DMS 273 (cell line): ENCODE data around the gene HAO1.
A peak's percentile ranks its signal among the peaks of the same experiment; 100 is the strongest.
"Not testable (repeated sequence)": the region's sequence is repeated elsewhere in the genome, so short reads cannot be mapped to it uniquely, and the experiment has no call there.

ENCODE experiments used
- DNase-seq: peaks from one replicate; lab custom pipeline; 2025; ENCODE audit not compliant: unreplicated experiment; lab: John Stamatoyannopoulos, UW

HAO1 gene

DNA sequence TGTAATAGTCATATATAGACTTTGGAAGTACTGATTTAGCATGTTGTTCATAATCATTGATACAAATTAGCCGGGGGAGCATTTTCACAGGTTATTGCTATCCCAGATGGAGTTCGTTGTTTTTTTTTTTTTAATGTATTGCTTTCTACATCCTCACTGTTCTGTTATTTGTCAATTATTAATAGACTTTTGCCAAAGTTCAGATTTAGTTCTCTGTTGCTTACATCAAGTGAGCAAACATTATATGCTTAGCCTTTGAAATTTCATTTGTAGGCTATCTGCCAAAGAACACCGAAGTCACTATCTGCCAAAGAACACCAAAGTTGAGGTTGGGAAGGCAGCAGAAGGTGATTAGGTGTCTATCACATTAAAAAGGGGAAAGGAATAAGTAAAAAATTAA is at the start of gene HAO1:
TSS of gene HAO1 (minus strand) at position 118 of the 400 bp plus-strand sequence. CDS start at position 82, 36 bp downstream.
- DNase-seq: no peak

DNA sequence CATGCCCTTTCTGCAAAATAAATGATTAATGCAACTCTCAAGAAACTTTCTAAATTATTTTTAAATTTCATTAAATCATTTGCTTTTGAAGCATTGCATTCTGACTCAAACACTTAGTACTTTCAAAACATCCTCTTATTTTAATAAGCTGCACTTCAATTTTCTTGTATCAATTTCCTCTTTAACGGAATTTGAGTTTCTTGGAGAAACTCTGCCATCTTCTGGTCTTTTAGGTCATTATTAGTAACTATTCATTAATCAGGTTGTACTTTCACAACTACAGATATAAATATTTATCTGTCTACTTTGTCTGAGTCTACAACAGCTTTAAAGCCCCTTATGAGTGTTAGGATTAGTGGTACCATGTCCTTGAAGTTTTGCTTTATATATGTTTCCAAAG is 49.1 kb upstream of the HAO1 start:
- DNase-seq: peak; percentile 6

DNA sequence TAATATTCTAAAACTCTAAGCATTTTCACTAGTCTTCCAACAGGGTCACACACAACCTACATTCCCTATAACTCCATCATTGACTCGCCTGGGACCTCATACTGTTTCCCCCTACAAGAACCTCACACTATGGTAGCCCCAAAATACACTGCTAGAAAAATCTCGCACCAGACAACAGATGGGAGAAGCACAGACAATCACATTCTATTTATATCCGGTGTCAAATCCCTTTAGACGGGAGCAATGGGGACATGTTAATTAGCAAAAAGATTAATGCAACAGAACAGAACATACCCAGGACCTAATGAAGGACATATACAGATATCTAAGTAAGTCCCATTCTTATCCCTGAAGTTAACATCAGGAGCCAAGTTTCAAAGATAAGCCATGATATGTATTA is 45.7 kb upstream of the HAO1 start:
- DNase-seq: no peak

DNA sequence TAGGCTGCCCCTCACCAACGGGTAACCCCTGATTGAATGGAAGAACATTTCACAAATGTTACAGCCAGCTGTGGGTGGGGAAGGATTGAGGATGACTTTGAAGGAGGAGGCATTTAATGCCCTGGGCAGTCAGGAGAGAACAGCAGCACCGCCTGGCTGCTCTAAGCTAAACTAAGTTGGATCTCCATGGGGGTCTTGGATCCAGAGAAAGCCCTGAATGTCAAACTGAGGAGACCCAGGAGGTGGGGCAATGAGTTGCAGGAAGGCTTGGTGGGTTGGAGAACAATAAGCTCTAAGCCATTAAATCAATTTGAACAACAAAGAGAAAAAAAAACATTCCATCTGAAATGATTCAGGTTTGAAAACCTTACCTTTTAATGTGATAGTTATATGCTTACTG is 43.9 kb upstream of the HAO1 start:
- no peak for DNase-seq

DNA sequence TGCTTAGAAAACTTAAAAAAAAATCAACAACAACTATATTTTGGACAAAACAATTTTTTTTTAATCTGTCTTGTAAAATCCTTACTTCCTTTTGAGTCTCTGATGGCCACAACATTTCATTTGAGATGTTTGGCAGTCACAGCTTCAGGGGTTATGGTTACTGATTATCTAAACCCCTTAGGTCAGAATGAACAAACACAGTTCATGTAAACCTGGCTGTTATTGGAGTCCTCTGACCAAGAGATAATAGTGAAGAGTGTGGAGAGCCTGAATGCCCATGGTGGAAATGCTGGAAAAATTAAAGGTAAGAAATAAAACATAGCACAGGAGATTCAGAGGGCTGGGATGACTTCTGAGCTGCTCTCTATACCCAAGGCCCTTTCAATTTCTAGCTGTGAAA is 41.1 kb upstream of the HAO1 start:
- DNase-seq: no peak

DNA sequence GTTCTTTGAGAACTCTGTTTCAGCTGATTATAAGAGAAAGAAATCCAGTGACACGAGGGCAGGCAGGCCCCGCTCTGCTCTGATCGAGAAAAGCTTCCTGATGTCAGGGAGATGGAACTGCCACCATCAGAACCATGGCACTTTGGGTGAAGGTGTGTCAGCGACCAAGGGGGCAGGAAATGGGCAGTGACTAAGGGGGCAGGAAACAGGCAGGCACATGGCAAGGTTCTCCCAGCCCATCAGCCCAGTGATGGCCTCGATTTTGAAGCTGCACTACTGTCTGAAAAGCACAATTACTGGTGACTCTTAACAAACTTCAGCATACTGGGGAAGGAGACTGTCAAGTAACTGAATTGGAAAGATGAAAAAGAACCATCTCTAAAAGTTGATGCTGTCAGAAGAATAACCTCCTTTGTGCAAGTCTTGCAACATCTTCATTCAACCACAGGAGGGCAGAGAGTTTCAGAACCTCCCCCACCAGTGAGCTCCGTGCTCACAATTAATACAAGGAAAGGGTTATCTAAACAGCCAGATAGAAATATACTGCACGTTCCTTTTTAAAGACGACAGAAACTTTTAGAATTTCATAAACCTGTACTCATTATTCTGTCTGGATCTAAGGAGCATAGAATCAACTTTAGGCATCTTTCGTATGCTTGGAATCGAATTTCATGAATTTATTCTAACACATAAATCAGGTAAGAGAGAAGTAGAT is 40.2 kb upstream of the HAO1 start:
- DNase-seq: peak; percentile 48

DNA sequence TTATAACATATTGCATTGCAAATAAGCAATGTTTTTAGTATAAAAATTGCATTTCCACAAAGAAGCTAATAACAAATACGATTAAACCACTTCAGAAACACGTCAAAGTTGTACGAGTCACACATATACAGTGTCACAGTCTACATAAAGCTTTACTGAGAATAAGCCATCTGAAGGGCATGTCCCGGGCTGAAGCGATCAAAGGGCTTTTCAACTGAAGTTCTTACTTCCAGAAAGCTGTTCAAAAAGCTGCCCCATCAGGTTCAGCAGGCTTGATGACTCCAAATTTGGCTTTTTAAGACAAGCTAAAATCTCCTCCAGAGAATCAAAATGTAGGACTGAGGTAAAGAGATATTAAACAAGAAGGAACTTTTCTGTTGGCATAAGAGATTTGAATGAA is 37.5 kb upstream of the HAO1 start:
- DNase-seq: no peak

DNA sequence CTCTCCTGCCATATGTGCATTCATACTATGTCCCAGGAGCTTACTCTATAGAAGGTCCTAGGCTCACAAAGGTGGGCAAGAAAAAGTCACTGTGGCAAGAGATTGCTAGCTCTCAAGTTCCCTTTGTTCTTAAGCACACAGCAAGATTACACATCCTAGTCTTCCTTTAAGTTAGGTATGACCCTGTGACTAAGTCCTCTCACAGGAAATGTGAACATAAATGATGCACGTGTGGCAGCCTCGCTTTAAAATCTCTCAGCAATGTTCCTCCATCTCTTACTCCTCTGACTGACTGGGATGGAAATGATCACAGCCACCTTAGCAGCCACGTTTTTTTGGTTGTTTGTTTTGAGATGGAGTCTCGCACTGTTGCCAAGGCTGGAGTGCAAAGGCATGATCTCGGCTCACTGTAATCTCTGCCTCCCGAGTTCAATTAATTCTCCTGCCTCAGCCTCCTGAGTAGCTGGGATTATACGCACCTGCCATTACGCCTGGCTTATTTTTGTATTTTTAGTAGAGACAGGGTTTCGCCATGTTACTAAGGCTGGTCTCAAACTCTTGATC is 35.7 kb upstream of the HAO1 start:
- DNase-seq: no peak

DNA sequence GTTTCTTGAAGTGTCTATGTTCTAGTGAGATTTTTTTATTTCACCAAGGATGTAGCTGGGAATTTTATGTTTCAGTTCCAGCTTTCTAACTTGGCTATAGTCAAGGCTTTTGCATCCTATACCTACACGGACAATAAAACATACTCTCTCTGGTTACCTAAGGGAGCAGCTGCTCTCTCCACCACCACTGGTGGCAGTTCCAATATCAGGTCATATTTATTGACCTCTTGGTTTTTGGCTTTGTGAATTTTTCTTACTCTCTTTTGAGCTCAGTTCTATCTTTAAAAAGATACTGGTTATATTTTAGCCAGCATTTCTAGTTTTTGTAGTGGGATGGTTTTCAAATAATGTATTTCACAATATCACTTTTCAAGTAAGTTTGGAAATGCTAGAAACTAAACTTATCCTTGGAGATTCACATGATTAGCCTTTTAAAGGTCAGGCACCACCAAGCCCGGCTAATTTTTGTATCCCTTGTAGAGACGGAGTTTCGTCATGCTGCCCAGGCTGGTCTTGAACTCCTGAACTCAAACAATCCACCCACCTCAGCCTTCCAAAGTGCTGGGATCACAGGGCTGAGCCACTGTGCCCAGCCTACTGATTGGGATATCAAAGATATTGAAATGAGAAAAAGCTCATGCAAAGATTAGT is 34.7 kb upstream of the HAO1 start:
- DNase-seq: no peak

DNA sequence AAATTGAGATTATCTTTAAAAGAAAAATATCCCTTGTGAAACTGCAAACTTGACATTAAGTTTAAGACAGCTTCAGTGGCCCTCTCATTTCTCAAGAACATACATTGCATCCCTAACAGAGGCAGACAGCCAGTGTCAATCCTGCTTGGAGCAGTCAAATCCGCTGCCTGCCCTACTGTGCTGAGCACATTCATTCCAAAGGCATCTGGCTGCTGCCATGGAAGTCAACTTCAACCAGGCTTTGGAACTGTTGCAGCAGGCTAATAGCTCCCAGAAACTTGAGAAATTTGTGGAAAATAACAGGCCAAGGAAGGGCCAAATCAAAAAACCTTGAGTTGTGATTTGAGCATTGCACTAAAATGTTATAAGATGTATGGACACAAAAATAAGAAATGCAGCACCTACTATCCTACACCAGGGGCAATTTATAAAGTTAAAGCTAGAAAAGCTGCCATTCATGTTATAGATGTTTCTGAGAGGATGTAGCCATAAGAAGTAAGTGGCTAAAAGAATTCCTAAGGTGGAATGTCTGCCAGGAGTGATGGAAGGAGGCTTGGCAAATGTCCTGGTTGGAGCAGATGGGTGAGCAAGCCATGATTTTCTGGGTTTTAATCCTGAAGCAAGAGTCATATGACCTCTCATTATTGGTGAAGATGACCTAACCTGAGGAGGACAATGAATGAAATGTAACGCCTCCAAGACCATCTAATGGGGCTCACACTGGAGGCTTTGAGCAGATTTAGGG is 31.4 kb upstream of the HAO1 start:
- DNase-seq: peak; percentile 36

DNA sequence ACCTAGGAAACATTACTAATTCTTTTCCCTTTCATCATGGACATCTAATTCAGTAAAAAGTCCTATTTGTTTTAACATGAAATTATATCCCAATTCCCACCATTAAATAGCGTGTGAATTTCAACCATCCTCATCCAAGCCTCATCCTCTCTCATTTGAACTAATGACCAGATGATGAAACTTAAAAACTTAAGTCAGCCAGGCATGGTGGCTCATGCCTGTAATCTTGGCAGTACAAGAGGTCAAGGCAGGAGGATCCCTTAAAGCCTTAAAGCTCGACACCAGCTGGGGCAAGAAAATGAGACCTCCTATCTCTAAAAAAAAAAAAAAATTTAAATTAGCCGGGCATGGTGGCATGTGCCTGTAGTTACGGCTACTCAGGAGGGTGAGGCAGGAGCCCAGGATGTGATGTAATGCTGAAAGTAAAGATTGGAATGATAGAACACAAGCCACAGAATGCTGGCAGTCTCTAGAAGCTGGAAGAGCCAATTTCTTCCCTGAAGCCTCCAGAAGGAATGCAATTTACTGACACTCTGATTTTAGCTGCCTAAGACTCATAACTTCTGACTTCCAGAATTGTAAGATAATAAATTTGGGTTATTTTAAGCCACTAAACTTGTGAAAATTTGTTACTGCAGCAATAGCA is 27.1 kb upstream of the HAO1 start:
- DNase-seq: peak; percentile 8

DNA sequence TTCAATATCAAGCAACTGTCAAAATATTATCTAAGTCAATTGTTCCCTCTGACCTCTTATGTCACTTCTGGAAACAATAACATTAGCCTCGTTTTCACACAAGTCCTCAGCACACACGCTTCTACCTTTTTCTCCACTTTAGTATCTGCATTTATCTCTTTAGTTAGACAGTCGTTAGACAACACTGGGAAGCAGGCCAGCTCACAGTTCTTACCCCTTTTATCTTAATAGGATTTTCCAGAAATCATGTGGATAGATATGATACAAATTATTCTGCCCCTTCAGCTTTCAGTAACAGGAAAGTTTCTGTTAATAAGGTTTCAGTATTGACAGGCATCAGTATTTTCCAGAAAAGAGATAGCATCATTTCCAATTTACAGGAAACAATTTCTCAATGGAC is 25.9 kb upstream of the HAO1 start:
- DNase-seq: no peak

DNA sequence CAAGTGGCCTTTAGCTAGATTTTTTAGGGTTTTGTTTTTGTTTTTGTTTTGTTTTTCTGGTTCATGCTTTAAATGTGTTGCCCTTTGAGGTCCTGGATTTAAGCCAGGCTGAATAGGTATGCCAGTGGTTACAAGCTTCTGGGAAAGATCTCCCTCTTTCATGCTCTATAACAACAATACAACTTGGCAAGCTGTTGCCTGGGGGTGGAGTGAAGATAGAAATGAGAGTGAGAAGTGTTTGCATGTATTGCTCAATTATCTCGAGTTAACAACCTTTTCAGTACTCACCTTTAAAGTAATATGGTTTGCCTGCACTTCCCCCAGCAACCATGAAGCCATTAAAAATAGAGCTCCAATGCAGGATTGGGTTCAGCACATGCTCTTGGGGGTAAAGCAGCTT is 19.2 kb upstream of the HAO1 start:
- no peak for DNase-seq

DNA sequence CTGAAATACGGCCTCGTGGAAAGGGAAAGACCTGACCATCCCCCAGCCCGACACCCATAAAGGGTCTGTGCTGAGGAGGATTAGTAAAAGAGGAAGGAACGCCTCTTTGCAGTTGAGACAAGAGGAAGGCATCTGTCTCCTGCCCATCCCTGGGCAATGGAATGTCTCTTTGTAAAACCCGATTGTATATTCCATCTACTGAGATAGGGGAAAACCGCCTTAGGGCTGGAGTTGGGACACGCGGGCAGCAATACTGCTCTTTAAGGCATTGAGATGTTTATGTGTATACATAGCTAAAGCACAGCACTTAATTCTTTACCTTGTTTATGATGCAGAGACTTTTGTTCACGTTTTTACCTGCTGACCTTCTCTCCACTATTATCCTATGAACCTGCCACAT is 16.3 kb upstream of the HAO1 start:
- DNase-seq: not testable (repeated sequence)

DNA sequence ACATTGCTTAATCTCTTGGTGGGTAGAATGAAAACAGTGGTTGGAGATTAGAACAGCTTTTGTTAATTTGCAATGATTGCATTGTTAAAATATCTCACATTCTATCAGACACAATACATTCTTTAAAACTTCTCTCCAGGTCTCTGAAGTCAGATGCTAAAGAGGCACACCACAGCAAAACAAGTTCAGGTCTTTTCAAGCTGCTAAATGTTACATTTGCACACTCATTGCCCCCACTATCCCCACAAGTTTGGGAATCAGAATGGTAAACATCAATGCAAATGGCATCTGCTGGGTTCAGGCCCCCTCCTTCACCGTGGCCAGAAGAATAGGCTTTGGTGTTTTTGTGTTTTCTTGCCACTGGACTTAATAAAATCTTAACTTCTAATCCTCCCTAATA is 10.1 kb upstream of the HAO1 start:
- no peak for DNase-seq

DNA sequence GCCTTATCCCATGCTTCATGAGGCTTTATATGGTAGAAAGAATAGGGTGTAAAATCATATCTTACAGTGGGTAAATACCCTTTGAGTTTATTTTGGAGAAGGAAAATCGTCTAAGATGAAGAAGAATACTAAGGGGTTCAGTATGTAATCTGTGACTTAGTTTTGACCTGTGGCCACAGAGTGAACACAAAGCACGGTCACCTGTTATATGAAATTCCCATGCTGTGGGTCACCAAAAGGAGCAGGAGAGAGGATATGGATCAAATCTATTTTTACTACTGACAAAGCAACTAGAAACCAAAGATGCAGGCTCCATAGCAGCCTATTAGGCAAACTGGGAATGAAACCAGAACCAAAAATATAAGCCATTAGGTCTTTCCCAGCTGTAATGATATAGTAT is 3.6 kb upstream of the HAO1 start:
- no peak for DNase-seq

DNA sequence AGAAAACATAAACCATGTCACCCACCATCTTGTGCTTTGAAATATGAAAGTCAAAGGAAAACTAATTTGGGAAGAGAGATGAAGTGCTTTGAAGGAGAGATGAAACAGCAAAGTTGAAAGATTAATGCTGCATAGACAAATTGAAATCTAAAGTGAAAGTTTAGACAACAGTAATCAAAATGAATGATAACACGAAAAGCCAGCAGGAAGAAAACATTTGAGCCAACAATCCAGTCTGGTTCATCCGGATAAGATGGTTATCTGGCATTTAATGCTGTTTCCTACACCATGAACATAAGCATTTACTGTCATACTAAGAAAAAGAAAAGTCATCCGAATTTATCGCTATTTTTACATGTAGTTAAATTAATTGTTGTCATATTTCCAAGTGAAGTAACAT is 595 bp downstream of the HAO1 start:
- no peak for DNase-seq

DNA sequence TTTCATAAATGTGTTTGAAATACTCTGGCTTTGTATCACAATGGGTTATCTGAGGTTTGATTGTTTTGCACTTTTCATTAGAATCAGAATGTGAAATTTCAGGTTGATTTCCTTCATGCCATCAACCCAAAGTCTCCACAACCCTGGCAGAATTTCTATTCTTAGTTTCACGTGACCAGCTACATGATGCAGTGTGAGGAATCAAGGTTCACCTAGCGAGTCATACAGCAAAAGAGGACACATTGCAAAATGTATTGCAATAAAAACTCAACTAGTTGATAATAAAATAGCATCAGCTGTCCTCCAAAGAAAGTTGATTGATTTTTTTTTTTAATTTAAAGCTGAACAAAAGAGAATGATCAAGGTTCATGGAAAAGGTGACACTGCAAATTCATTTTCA is 2.2 kb downstream of the HAO1 start:
- DNase-seq: no peak

DNA sequence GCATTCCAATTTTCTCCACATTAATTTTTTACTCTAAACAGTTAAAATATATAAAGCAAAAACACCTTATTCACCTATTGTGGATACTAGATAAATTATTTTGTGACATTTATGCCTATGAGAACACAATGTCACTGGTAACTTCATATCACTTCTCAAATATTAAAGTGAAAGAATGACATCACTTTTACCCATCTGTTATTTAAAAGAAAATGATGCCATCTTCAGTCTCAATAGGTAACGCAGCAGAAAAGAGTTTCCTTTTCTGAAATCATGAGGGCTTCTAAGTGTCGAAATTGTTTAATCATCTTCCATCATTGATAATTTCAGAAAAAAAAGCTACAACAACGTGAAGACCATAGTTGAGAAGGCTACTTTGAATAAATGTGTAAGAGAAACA is 2.9 kb downstream of the HAO1 start:
- no peak for DNase-seq

DNA sequence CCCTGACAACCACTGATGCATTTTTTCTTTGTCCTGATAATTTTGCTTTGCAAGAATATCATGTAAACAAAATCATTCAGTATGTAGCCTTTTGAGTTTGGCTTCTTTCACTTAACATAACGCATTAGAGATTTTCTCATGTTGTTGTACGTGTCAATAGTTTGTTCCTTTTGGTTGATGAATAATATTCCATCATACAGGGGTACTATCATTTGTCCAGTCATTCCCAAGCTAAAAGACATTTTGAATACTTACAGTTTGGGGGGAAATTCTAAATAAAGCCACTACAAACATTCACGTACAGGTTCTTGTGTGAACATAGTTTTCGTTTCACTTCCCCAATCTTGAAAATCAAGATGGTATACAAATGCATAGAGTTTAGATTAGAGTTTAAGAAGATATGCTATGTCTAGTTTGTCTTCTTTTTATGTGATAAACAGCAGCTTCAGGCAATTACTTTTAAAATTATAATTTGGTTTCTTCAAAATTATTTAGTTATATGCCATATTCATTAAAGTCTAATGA is 5.2 kb downstream of the HAO1 start:
- DNase-seq: no peak

DNA sequence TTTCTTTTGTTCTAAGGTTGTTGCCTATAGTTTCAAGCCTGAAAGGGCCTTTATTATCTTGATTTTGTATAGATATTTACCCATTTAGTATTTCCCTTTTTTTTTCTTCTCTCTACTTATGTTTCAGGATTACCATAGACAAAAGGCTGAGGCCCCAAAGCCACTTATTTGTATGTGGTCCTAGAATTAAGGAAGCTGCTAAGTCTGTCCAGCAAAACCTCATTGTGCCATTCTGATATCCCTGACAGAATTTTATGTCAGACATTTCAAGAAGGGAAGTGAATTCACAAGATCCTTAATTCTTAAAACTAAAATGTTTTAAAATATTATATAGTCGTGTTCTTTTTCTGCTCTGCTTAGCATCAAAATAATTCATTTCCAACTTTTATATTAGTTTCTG is 6.9 kb downstream of the HAO1 start:
- no peak for DNase-seq
